B cell (primary cell): ENCODE results near the gene GGT6.

Experiments
- EZH2 ChIP-seq: IDR thresholded peaks from 2 replicates; pipeline ENCODE4 v1.6.1; 2012; ENCODE audit warnings: borderline replicate concordance, low read depth, mild to moderate bottlenecking, moderate library complexity, low read length; ENCODE audit not compliant: insufficient read depth, poor library complexity, severe bottlenecking
- TF ChIP-seq, protein P1 (sequence below): fragments of 200-600 bp; IDR thresholded peaks from one replicate; pipeline ENCODE4 v1.8.0; 2022; ENCODE audit warnings: antibody characterized with exemption, mild to moderate bottlenecking

DNA sequence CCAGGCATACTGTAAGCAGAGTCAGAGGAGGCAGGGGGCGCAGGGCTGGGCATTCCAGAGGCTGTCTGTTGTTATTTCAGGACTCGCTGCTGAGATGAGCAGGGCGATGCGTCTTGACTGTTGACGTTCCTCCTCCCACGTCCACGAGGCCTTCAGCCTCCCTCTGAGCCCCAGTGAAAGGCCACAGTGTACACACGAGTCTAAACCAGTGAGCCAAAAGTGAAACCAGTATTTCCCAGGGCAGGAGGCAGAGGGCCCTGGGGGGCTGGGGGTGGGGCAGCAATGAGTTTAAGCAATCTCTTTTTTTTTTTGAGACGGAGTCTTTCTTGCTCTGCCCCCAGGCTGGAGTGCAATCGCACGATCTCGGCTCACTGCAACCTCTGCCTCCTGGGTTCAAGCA, 45.4 kb upstream of the GGT6 start:
- TF ChIP-seq, protein P1, sequence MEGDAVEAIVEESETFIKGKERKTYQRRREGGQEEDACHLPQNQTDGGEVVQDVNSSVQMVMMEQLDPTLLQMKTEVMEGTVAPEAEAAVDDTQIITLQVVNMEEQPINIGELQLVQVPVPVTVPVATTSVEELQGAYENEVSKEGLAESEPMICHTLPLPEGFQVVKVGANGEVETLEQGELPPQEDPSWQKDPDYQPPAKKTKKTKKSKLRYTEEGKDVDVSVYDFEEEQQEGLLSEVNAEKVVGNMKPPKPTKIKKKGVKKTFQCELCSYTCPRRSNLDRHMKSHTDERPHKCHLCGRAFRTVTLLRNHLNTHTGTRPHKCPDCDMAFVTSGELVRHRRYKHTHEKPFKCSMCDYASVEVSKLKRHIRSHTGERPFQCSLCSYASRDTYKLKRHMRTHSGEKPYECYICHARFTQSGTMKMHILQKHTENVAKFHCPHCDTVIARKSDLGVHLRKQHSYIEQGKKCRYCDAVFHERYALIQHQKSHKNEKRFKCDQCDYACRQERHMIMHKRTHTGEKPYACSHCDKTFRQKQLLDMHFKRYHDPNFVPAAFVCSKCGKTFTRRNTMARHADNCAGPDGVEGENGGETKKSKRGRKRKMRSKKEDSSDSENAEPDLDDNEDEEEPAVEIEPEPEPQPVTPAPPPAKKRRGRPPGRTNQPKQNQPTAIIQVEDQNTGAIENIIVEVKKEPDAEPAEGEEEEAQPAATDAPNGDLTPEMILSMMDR, result no peak
- TF ChIP-seq EZH2, result no peak
